IPS-20b (cell line): ENCODE data around the gene LRRC8D.

Experiments
- H3K27ac ChIP-seq: one replicate; pipeline ENCODE4 v1.5.1; 2013; ENCODE audit warnings: low read length
- H3K27me3 ChIP-seq: 2 replicates; pipeline ENCODE4 v1.6.1; 2013; ENCODE audit warnings: mild to moderate bottlenecking, low read length, inconsistent platforms; ENCODE audit not compliant: insufficient read depth
- H3K36me3 ChIP-seq: 2 replicates; pipeline ENCODE4 v1.6.1; 2013; ENCODE audit warnings: low read depth, mild to moderate bottlenecking, inconsistent platforms, low read length, moderate library complexity; ENCODE audit not compliant: insufficient read depth
- H3K4me1 ChIP-seq: 2 replicates; pipeline ENCODE4 v1.6.1; 2013; ENCODE audit warnings: mild to moderate bottlenecking, control low read depth, inconsistent platforms, low read length, moderate library complexity; ENCODE audit not compliant: insufficient read depth
- H3K4me3 ChIP-seq: 2 replicates; pipeline ENCODE4 v1.5.1; 2013; ENCODE audit warnings: mild to moderate bottlenecking, low read length, inconsistent platforms
- H3K9ac ChIP-seq: 2 replicates; pipeline ENCODE4 v1.6.1; 2013; ENCODE audit warnings: low read depth, mild to moderate bottlenecking, inconsistent platforms, low read length, moderate library complexity
- H3K9me3 ChIP-seq: 2 replicates; pipeline ENCODE4 v1.6.1; 2013; ENCODE audit warnings: mild to moderate bottlenecking, low read depth, low read length, inconsistent platforms; ENCODE audit not compliant: insufficient read depth

Gene LRRC8D

GRCh38 chr1:89952605-89953130, 131.8 kb downstream of the LRRC8D start:
- Histone ChIP-seq H3K4me3 (no peak overlapping the region), H3K27ac (no peak overlapping the region), H3K36me3 (no peaks in the 10 kb centered on the region), H3K9ac (no peak overlapping the region), H3K27me3 (no peaks in the 10 kb centered on the region), H3K9me3 (no peaks in the 10 kb centered on the region), H3K4me1 (peaks cover 41% of the 10 kb centered on the region)

DNA sequence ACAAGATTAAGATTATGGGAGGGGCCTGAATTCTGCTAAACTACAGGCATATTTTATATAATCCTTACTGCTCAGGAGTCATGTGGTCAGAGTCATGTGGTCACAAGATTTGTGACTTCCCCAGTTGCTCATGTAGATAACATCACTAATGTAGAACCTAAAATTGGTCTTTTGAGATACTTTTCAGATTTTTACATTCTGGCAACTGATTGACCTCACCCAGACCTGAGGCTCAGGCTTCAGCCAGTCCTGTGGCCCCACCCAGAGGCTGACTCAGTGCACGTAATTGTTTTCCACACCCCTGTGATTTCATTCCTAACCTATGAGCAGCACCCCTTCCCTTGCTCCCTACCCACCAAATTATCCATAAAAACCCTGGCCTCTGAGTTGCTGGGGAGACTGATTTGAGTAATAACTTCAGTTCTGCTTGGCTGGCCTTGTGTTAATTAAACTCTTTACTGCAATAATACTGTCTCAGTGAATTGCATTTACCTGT, 132.3 kb downstream of the LRRC8D start:
- H3K4me1 ChIP-seq = peaks cover 41% of the 10 kb centered on the region
- H3K9ac ChIP-seq = no peak overlapping the region
- no peak overlapping the region for H3K27ac ChIP-seq

DNA sequence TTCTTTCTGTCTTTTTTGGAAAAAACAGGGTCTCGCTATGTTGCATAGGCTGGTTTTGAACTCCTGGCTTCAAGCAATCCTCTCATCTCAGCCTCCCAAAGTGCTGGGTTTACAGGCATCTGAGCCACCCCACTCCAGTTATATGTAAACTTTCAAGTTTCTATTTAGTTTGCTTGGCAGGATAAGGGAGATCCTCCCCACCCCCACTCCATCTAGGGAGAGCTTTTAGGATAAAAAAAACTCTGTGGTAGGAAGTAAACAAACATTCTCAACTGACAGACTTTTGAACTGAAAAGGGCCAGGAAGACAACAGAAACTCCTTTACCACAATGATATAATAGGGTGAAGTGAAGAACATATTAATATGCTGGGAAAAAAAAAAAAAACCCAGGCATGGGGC, 133.1 kb downstream of the LRRC8D start:
- H3K9ac ChIP-seq = no peak overlapping the region
- no peaks in the 10 kb centered on the region for H3K9me3 ChIP-seq
- no peaks in the 10 kb centered on the region for H3K36me3 ChIP-seq
- H3K27me3 ChIP-seq = no peaks in the 10 kb centered on the region
- peaks cover 41% of the 10 kb centered on the region for H3K4me1 ChIP-seq
- no peak overlapping the region for H3K27ac ChIP-seq
- no peak overlapping the region for H3K4me3 ChIP-seq

More for the DNA sequence above, 132.3 kb downstream of the LRRC8D start:
- Histone ChIP-seq H3K4me3 (no peak overlapping the region), H3K27me3 (no peaks in the 10 kb centered on the region), H3K36me3 (no peaks in the 10 kb centered on the region), H3K9me3 (no peaks in the 10 kb centered on the region)

GRCh38 chr1:89954401-89954800, 133.6 kb downstream of the LRRC8D start:
- Histone ChIP-seq H3K36me3 (no peaks in the 10 kb centered on the region), H3K4me1 (peaks cover 41% of the 10 kb centered on the region), H3K4me3 (no peak overlapping the region), H3K9ac (no peak overlapping the region), H3K27me3 (no peaks in the 10 kb centered on the region), H3K9me3 (peaks cover 2% of the 10 kb centered on the region; the same call in 1 of the 2 replicates), H3K27ac (no peak overlapping the region)

- Histone ChIP-seq H3K27me3 (no peaks in the 10 kb centered on the region), H3K4me1 (peaks cover 39% of the 10 kb centered on the region), H3K36me3 (no peaks in the 10 kb centered on the region), H3K27ac (no peak overlapping the region), H3K4me3 (no peak overlapping the region), H3K9me3 (peaks cover 4% of the 10 kb centered on the region; the same call in 1 of the 2 replicates), H3K9ac (no peak overlapping the region)
Observed at GRCh38 chr1:89955311-89956205, 134.7 kb downstream of the LRRC8D start.

GRCh38 chr1:89957107-89957506, 136.3 kb downstream of the LRRC8D start:
- Histone ChIP-seq H3K36me3 (no peaks in the 10 kb centered on the region), H3K4me1 (peaks cover 31% of the 10 kb centered on the region), H3K9me3 (peaks cover 4% of the 10 kb centered on the region; the same call in 1 of the 2 replicates), H3K27ac (no peak overlapping the region), H3K4me3 (no peak overlapping the region), H3K9ac (no peak overlapping the region), H3K27me3 (no peaks in the 10 kb centered on the region)

- Histone ChIP-seq H3K9ac (no peak overlapping the region), H3K27ac (no peak overlapping the region), H3K9me3 (peaks cover 4% of the 10 kb centered on the region; the same call in 1 of the 2 replicates), H3K4me1 (peaks cover 26% of the 10 kb centered on the region), H3K36me3 (no peaks in the 10 kb centered on the region), H3K27me3 (no peaks in the 10 kb centered on the region), H3K4me3 (no peak overlapping the region)
Observed at GRCh38 chr1:89958851-89959654, 138.2 kb downstream of the LRRC8D start.

DNA sequence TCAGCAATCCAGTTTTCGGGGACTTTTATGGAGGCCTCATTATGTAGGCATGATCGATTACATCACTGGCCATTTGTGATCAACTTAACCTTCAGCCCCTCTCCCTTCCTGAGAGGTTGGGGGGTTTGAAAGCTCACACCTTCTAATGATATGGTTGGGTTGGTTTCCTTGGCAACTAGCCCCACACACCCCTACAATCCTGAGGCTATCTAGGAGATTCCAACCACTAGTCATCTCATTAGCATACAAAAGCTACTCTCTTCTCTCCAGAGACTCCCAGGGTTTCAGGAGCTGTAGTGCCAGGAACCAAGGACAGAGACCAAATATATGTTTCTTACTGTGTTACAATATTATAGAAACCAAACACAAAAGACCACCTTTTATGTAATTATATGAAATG, 138.9 kb downstream of the LRRC8D start:
- H3K4me1 ChIP-seq = peaks cover 24% of the 10 kb centered on the region
- H3K4me3 ChIP-seq = no peak overlapping the region
- H3K9ac ChIP-seq = no peak overlapping the region
- no peaks in the 10 kb centered on the region for H3K27me3 ChIP-seq
- H3K9me3 ChIP-seq = peaks cover 4% of the 10 kb centered on the region; the same call in 1 of the 2 replicates
- no peak overlapping the region for H3K27ac ChIP-seq
- H3K36me3 ChIP-seq = no peaks in the 10 kb centered on the region

DNA sequence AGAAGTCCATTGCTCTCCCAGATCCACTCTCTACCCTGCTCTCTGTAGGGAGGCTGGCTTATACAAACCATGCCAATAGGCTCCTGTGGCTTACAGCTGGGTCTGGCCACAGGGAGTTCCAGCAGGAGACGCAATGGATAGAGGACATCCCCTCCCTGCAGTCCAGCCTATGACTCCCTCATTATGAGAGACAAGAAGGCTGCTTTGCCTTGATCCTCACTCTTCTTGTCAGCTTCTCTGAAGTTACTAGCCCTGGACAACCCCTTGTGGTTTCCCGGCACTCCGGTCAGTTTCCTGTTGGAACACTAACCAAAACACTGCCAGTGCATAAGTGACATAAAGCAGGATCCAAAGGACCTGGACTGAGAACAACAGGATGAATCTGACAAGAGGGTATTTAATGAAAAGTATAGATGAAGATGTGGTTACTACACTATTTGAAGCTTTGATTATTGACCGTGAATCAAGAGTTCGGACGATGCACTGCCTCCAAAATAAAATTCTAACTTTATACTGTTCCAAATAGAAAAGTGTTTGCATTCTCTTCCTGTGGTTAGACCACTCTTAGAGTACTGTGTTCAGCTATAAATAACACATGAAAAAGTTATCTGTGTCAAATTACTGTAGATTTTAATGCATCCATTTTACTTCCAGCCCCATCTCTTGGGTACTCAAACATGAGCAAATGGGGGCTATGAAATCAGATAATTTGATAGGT, 141.4 kb downstream of the LRRC8D start:
- no peaks in the 10 kb centered on the region for H3K36me3 ChIP-seq
- H3K9ac ChIP-seq = no peak overlapping the region
- H3K4me3 ChIP-seq = no peak overlapping the region
- no peaks in the 10 kb centered on the region for H3K27me3 ChIP-seq
- peaks cover 8% of the 10 kb centered on the region for H3K4me1 ChIP-seq
- peaks cover 4% of the 10 kb centered on the region; the same call in 1 of the 2 replicates for H3K9me3 ChIP-seq
- H3K27ac ChIP-seq = no peak overlapping the region

DNA sequence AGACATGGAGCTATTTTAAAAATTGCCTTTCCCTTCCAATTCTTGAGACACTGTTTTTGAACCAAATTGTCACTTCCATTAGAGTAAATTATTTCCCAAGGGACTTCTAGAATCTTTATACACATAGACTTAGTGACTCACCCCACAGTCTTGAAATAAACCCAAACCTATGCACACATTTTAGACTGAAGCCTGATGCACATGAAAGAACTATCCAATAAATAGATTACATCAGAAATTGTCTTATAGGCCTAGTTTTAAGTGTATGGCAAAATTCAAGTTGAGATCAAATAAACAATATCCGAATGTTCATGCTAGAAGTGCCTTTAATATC, 141.9 kb downstream of the LRRC8D start:
- Histone ChIP-seq H3K9ac (no peak overlapping the region), H3K4me1 (peaks cover 5% of the 10 kb centered on the region; the same call in 1 of the 2 replicates), H3K27me3 (no peaks in the 10 kb centered on the region), H3K4me3 (no peak overlapping the region), H3K9me3 (peaks cover 4% of the 10 kb centered on the region; the same call in 1 of the 2 replicates), H3K27ac (no peak overlapping the region), H3K36me3 (no peaks in the 10 kb centered on the region)

- H3K9ac ChIP-seq = no peak overlapping the region
- no peaks in the 10 kb centered on the region for H3K9me3 ChIP-seq
- no peak overlapping the region for H3K4me3 ChIP-seq
- no peaks in the 10 kb centered on the region for H3K27me3 ChIP-seq
- no peak overlapping the region for H3K27ac ChIP-seq
- no peaks in the 10 kb centered on the region for H3K36me3 ChIP-seq
- H3K4me1 ChIP-seq = no peaks in the 10 kb centered on the region
Observed at GRCh38 chr1:89965193-89965768, 144.4 kb downstream of the LRRC8D start.
